Neuron (in vitro differentiated cells): Measurements from ENCODE around the gene PDE3A.
A peak's percentile ranks its signal among the peaks of the same experiment; 100 is the strongest.
"Not testable (repeated sequence)": the region's sequence is repeated elsewhere in the genome, so short reads cannot be mapped to it uniquely, and the experiment has no call there.

Experiments used
- H2AFZ ChIP-seq: one replicate; pipeline ENCODE4 v1.6.1; 2013; ENCODE audit warnings: low read depth, mild to moderate bottlenecking, inconsistent platforms, low read length, moderate library complexity
- H3K27me3 ChIP-seq: one replicate; pipeline ENCODE4 v1.6.1; 2013; ENCODE audit warnings: low read length; ENCODE audit not compliant: insufficient read depth
- H3K36me3 ChIP-seq: one replicate; pipeline ENCODE4 v1.6.1; 2013; ENCODE audit warnings: low read length; ENCODE audit not compliant: insufficient read depth
- H3K4me1 ChIP-seq: one replicate; pipeline ENCODE4 v1.6.1; 2013; ENCODE audit warnings: low read length; ENCODE audit not compliant: insufficient read depth
- H3K4me3 ChIP-seq: 2 replicates; pipeline ENCODE4 v1.5.1; 2013; ENCODE audit warnings: mild to moderate bottlenecking, low read length, moderate library complexity
- H3K9me3 ChIP-seq: one replicate; pipeline ENCODE4 v1.6.1; 2013; ENCODE audit warnings: low read length

Gene PDE3A

GRCh38 chr12:20528208-20528607 is 159.9 kb downstream of the PDE3A start:
- H3K4me3 ChIP-seq = no peak overlapping the region
- H3K9me3 ChIP-seq = no peaks in the 10 kb centered on the region
- H3K27me3 ChIP-seq = no peaks in the 10 kb centered on the region
- H3K36me3 ChIP-seq = no peaks in the 10 kb centered on the region
- peaks cover 11% of the 10 kb centered on the region for H3K4me1 ChIP-seq
- H2AFZ ChIP-seq = peak overlapping the region; percentile 85

DNA sequence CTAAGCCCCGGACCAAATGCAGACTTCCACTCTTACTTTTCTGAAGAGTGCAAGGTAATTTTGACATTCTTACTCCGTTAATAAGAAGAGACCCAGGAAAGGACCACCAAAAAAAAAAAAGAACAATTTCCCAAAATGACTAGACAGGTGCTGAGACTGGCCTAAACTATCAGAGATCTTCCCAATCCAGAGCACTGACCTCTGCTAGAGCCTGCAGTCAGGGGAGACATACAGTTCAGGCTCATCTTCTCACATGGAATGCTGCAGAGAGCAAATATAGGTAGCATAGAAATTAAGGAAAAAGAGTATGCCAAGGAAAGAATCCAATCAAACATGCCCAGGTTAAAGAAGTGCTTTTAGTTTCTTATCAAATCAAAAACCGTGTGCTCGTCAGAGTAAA is 177.9 kb downstream of the PDE3A start:
- H3K9me3 ChIP-seq = no peaks in the 10 kb centered on the region
- no peak overlapping the region for H3K4me3 ChIP-seq
- no peaks in the 10 kb centered on the region for H3K36me3 ChIP-seq
- no peak overlapping the region for H2AFZ ChIP-seq
- no peaks in the 10 kb centered on the region for H3K27me3 ChIP-seq
- no peaks in the 10 kb centered on the region for H3K4me1 ChIP-seq

DNA sequence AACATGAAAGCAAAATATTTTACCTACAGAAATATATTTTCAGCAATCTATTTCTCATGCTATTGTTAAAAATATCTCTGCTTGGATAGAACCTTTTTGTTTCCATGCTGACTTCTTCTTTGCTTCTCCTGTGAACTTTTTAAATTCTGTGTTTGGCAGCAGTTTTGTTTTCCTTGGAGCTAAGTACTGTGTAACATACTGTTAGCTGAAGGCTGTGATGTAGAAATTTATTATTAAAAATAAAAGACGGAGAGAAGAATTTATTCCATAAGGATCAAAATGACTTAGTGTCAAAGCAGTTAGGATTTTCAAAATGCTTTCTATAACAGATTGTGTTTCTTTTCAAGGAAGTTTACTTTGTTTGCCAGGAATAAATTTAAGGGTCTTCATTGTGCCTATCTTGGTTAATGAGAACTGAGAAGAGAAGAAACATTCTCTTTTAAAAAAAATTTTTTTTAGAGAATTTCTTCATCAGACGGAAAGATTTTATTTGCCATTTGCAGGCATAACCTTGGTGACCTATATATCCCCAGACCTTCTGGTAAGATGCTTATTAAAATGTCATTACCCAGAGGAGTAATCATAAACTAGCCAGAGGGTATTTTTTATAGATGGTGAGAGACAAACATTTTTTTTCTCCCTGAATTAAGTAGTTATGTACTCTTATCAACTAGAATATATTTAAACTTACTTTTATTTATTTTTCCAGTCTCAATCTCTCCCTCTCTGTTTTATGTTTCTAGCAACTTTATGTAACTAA is 179.7 kb downstream of the PDE3A start:
- H3K27me3 ChIP-seq = no peaks in the 10 kb centered on the region

GRCh38 chr12:20548611-20549010 is 180.3 kb downstream of the PDE3A start:
- H3K36me3 ChIP-seq = no peaks in the 10 kb centered on the region
- H2AFZ ChIP-seq = no peak overlapping the region
- no peak overlapping the region for H3K4me3 ChIP-seq
- H3K9me3 ChIP-seq = no peaks in the 10 kb centered on the region
- H3K4me1 ChIP-seq = no peaks in the 10 kb centered on the region
- no peaks in the 10 kb centered on the region for H3K27me3 ChIP-seq

More for the DNA sequence above, 179.7 kb downstream of the PDE3A start:
- Histone ChIP-seq H3K4me3 (no peak overlapping the region), H2AFZ (no peak overlapping the region), H3K4me1 (no peaks in the 10 kb centered on the region), H3K36me3 (no peaks in the 10 kb centered on the region), H3K9me3 (no peaks in the 10 kb centered on the region)

DNA sequence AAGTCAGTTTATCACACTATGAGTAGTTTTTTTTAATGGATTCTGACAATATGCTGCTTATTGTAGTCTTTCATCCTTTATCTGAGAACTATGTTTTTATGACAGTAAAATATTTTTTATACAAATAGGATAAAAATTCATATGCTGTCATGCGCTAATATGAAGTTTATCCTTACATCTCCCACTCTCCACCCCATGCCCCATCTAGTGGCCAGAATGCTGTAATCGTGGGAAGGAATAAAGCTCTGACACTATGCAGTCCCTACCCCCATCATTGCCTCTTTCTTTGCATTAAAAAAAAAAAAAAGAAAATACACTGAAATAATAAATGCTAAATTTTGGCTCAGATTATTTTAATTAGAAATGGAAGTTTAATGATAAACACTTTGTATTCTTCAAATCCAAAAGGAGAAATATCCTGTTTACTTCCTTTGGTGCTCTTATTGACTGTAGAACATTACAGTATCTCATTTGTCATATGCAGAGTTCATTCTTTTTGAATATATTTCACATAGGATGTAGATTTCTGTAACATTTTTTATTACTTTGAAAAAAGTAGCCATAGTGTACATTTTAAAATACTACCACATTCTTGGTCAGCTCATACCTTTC is 180.9 kb downstream of the PDE3A start:
- Histone ChIP-seq H2AFZ (no peak overlapping the region), H3K4me1 (no peaks in the 10 kb centered on the region), H3K9me3 (no peaks in the 10 kb centered on the region), H3K4me3 (no peak overlapping the region), H3K27me3 (no peaks in the 10 kb centered on the region), H3K36me3 (no peaks in the 10 kb centered on the region)

- H2AFZ ChIP-seq, H3K4me3 ChIP-seq, H3K9me3 ChIP-seq, H3K4me1 ChIP-seq, H3K36me3 ChIP-seq, H3K27me3 ChIP-seq: not testable (repeated sequence)
Measured at GRCh38 chr12:20551742-20552442, 183.6 kb downstream of the PDE3A start.

GRCh38 chr12:20552586-20552985 is 184.2 kb downstream of the PDE3A start:
- H3K27me3 ChIP-seq, H3K4me3 ChIP-seq, H2AFZ ChIP-seq, H3K36me3 ChIP-seq, H3K4me1 ChIP-seq, H3K9me3 ChIP-seq: not testable (repeated sequence)

GRCh38 chr12:20555015-20555414 is 186.7 kb downstream of the PDE3A start:
- H3K4me3 ChIP-seq = no peak overlapping the region
- H3K36me3 ChIP-seq = no peaks in the 10 kb centered on the region
- H2AFZ ChIP-seq = no peak overlapping the region
- no peaks in the 10 kb centered on the region for H3K27me3 ChIP-seq
- no peaks in the 10 kb centered on the region for H3K9me3 ChIP-seq
- H3K4me1 ChIP-seq = no peaks in the 10 kb centered on the region

DNA sequence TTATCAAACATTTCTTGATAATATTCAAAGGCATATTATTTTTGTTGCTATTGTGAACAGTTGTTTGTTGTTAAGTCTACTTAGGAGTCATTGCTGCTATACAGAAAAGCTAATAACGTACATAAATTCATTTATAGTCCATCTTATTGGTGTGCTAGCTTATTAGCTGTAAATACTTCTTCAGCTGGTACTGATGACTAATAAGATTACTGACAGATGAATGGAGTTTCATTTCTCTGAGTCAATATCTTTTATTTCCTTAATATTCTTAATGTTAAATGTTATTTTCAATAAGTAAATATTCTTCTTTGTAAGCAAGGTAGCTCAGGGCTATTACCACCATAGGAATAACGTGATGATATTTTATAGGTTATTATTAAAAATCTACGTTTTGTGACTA is 187.4 kb downstream of the PDE3A start:
- H3K27me3 ChIP-seq = no peaks in the 10 kb centered on the region
- H3K9me3 ChIP-seq = no peaks in the 10 kb centered on the region
- no peaks in the 10 kb centered on the region for H3K36me3 ChIP-seq
- no peaks in the 10 kb centered on the region for H3K4me1 ChIP-seq
- H2AFZ ChIP-seq = no peak overlapping the region
- no peak overlapping the region for H3K4me3 ChIP-seq

- Histone ChIP-seq H3K4me1 (no peaks in the 10 kb centered on the region), H3K4me3 (no peak overlapping the region), H3K36me3 (no peaks in the 10 kb centered on the region), H3K27me3 (no peaks in the 10 kb centered on the region), H3K9me3 (no peaks in the 10 kb centered on the region), H2AFZ (peak overlapping the region; percentile 46)
Measured at GRCh38 chr12:20557096-20557495, 188.8 kb downstream of the PDE3A start.

- no peaks in the 10 kb centered on the region for H3K36me3 ChIP-seq
- H3K9me3 ChIP-seq = no peaks in the 10 kb centered on the region
- H3K4me3 ChIP-seq = no peak overlapping the region
- no peaks in the 10 kb centered on the region for H3K27me3 ChIP-seq
- H3K4me1 ChIP-seq = no peaks in the 10 kb centered on the region
- no peak overlapping the region for H2AFZ ChIP-seq
Measured at GRCh38 chr12:20560935-20561334, 192.6 kb downstream of the PDE3A start.

DNA sequence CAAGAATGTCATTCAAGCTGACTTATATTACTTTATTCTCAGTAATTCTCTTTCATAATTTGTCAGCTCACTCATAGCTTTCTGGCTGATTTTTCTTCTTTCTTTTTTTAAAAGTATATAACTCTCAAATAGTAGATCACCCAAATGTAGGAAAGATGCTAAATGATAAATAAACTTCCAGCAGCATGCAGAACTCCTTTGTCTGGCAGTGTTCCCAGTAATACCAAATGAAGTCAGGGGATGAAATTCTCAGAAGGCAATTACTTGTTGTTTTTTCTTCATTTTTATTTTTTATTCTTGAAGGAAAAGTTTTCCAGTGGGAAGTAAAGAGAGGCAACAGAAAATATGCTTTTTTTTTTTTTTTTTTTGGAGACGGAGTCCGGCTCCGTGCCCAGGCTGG is 193.5 kb downstream of the PDE3A start:
- no peaks in the 10 kb centered on the region for H3K36me3 ChIP-seq
- H3K4me1 ChIP-seq = no peaks in the 10 kb centered on the region
- H3K4me3 ChIP-seq = no peak overlapping the region
- H3K9me3 ChIP-seq = no peaks in the 10 kb centered on the region
- H2AFZ ChIP-seq = no peak overlapping the region
- no peaks in the 10 kb centered on the region for H3K27me3 ChIP-seq

GRCh38 chr12:20567413-20567812 is 199.1 kb downstream of the PDE3A start:
- Histone ChIP-seq H3K4me1 (no peaks in the 10 kb centered on the region), H3K27me3 (no peaks in the 10 kb centered on the region), H3K4me3 (no peak overlapping the region), H3K36me3 (no peaks in the 10 kb centered on the region), H2AFZ (no peak overlapping the region), H3K9me3 (no peaks in the 10 kb centered on the region)
